Measurements from ENCODE around the gene SETD4.

DNA sequence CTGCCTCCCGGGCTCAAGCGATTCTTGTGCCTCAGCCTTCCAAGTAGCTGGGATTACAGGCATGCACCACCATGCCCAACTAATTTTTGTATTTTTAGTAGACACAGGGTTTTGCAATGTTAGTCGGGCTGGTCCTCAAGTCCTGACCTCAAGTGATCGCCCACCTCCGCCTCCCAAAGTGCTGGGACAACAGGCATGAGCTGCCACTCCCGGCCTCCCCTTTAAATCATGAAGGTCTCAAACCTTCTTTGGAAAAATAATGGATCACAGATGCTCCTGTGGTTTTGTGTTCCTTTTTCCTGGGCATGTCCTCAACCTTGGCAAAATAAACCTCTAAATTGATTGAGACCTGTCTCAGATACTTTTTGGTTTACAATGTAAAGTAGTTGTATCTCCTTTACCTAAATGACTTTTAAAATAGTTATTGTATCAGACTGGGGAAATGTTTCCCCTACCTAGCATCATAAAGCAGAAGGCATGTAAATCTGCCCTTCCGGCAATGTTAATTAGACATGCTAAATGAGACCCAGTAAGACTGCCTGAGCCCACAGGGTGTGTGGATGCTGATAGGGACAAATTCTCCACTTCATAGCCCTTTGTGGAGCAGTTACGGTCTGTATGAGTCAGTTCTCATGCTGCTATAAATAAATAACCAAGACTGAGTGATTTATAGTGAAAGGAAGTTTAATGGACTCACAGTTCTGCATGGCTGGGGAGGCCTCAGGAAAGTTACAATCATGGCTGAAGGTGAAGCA is 37.3 kb upstream of the SETD4 start:
- TF ChIP-seq CTCF (IDR thresholded peaks at IDR 0.05; ENCODE audit: borderline replicate concordance, extremely low read depth, low read length, poor library complexity, severe bottlenecking) = no peak
- TF ChIP-seq EZH2 (IDR thresholded peaks at IDR 0.05; ENCODE audit: borderline replicate concordance, low read depth, low read length, severe bottlenecking) = no peak

Data from DND-41 (cell line).